ENCODE results near the gene NDEL1.
"Not testable (repeated sequence)": the region's sequence is repeated elsewhere in the genome, so short reads cannot be mapped to it uniquely, and the experiment has no call there.

NDEL1 gene, protein sequence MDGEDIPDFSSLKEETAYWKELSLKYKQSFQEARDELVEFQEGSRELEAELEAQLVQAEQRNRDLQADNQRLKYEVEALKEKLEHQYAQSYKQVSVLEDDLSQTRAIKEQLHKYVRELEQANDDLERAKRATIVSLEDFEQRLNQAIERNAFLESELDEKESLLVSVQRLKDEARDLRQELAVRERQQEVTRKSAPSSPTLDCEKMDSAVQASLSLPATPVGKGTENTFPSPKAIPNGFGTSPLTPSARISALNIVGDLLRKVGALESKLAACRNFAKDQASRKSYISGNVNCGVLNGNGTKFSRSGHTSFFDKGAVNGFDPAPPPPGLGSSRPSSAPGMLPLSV

GRCh38 chr17:8435245-8436168, at the start of gene NDEL1:
TSS of gene NDEL1 (plus strand) at chr17:8435884. CDS start at chr17:8444272, 8,388 bp downstream.
- FAIRE-seq (peak; percentile 92), DNase-seq (ENCODE audit: insufficient read length, low spot score) (peak; percentile 99)

GRCh38 chr17:8386841-8387240, 48.8 kb upstream of the NDEL1 start:
- FAIRE-seq (no peak), DNase-seq (ENCODE audit: insufficient read length, low spot score) (no peak)

DNA sequence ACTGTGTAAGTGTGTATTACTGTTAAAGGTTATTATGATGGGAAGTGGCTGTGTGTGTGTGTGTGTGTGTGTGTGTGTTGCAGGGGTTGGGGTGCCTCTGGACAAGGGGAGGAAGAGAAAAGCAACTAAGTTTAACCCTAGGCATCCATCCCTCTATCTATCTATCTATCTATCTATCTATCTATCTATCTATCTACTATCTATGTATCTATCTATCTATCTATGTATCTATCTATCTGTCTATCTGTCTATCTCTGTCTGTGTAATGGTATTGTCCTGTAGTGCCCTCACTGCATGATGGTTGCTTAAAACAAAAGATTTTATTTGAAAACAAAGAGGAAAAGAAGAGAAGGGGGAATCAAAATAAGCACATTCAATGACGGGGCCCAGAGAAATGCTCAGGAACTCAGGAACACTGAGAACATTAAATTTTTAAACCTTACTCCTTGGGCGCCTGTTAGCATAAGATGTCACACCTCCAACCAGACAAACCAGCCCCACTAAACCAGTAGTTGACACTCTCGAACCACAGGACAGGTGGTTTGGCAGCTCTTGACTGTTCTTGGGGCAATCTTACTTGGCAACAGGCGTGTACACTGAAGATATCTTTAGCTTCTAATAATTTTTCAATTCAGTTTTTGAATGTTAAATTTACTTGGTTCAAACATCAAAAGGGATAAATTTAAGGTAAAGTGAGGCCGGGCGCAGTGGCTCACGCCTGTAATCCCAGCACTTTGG, 47.6 kb upstream of the NDEL1 start:
- no peak for DNase-seq (ENCODE audit: insufficient read length, low spot score)
- no peak for FAIRE-seq

DNA sequence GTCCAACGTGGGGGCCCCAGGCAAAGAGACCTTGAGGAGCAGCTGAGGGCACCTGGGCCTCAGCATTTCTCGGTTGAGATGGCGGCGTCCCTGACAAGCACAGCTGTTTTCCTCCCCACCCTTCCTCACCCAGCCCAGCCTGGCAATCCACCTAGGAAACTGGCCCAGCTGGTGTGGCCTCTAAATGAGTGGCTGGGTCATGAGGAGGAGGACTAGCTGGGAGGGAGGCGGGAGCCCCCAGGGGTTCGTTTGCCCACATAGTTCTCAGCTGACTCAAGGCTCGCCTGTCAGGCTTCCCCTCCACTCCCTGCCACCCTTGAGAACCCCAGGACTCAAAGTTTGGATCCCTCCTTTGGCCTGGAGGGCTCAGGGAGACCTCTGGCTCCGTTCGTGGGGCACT, 44.0 kb upstream of the NDEL1 start:
- DNase-seq (ENCODE audit: insufficient read length, low spot score) (no peak), FAIRE-seq (no peak)

GRCh38 chr17:8392274-8392673, 43.4 kb upstream of the NDEL1 start:
- no peak for DNase-seq (ENCODE audit: insufficient read length, low spot score)
- no peak for FAIRE-seq

DNA sequence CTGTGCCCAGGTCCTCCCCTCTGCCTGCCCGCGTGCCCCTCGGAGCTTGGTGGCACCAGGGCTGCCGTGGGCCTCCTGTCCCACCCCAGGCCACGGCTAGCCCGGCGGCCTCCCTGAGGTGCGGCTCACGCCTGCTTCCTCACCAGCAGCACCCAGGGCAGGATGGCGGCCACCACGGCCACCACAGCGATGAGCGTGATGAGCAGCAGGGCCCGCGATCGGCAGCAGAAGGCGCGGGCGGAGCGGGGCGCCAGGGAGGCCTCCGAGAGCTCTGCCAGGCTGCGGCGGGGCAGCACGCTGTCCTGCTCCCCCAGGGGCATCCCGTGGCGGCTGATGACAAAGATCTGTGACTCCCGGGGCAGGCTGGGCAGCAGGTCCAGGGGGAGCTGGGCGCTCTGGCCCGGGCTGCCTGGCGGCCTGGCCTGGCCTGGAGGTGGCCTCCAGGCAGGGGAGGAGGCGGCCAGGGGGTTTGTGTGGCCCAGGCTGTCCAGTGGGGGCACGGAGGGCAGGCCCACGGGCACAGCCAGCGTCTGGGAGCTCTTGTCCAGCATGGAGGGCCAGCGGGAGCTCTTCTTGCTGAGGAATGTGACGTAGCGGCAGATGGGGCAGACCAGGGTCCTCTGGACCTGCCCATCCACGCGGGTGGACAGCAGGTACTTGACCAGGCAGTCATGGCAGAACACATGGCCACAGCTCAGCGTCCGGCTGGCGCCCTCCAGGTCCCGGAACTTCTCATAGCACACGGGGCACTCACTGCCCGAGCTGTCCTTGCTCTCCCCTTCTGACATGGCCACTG, 42.8 kb upstream of the NDEL1 start:
- DNase-seq (ENCODE audit: insufficient read length, low spot score) (no peak), FAIRE-seq (no peak)

DNA sequence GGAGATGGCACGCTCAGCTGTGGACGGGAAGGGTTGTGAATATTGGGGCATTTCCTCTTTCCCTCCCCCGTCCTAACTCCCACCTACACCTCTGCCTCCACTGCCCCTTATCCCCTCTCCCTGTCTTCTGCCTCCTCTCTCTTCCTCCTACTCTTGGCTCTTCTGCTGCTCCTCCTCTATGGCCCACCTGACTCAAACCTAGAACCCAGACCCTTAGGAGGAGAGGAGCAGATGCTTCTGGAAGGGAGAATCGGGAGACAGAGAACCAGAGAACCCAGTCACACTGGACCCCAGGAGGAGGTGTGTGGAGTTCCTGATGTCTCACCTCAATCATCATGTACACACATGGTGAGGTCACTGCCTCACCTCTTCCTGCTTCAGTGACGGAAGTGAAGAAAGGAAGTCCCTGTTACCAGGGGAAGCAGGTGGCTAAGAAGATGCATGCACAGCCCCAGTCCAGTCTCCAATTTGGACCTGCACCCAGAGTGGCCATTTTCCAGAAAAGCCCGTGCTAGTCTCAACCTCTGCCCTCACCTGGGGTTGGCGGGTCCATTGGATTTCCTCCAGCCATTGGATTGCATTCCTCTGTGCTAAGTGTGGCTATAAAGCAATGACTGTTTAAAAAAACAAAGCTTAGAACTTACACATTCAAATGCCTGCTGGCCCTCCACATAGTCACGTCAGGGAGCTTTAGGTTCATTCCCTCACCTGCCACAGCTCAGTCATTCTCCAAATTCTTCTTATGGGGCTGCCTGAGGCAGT, 42.0 kb upstream of the NDEL1 start:
- FAIRE-seq (no peak), DNase-seq (ENCODE audit: insufficient read length, low spot score) (no peak)

DNA sequence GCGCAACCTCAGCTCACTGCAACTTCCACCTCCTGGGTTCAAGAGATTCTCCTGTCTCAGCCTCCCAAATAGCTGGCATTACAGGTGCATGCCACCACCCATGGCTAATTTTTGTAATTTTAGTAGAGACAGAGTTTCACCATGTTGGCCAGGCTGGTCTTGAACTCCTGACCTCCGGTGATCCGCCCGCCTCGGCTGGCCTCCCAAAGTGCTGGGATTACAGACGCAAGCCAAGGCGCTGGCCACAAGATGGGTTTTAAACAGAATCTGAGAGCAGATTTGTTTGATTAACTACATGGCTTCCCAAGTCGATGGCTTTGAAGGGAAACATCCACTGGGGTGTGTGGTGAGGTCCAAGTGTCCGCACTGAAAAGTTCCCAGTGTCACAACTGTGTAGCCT, 41.2 kb upstream of the NDEL1 start:
- FAIRE-seq; DNase-seq (ENCODE audit: insufficient read length, low spot score): not testable (repeated sequence)

DNA sequence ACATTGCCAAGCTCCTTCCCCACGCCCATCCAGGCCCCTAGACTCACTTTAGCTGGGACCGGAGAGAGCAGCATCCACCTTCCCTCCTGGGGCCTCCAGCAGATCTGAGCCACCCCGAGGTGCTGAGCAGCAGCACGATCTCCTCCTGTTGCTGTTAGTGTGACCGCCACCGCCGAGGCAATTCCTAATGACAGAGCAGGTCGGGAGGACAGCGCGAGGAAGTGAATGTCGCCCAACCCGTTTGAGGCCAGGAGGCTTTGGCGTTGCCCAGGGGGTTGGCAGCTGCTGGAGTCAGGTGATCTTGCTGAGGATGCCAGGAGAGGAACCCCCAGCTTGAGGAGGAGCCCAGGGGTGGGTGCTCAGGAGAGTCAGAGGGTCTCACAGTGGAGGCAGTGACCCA, 38.0 kb upstream of the NDEL1 start, which contains the start of gene RNF222:
Gene RNF222, minus strand, starts transcription at position 192 of the 400 bp plus-strand sequence. CDS start 4,366 bp downstream, outside the sequence.
- DNase-seq (ENCODE audit: insufficient read length, low spot score) (no peak), FAIRE-seq (no peak)

- no peak for FAIRE-seq
Measured at GRCh38 chr17:8398980-8399379, 36.7 kb upstream of the NDEL1 start.

DNA sequence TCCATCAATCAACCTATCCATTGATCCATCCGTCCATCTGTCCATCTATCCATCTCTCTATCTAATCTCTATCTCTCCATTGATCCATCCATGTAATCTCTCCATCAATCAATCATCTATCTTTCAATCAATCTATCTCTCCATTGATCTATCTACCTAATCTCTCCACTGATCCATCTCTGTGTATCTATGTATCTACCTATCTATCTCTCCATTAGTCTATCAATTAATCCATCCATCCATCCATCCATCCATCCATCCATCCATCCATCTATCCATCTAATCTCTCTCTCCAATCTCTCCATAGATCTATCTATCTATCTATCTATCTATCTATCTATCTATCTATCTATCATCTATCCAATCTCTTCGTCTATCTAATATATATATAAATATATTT, 34.6 kb upstream of the NDEL1 start:
- FAIRE-seq (no peak), DNase-seq (ENCODE audit: insufficient read length, low spot score) (no peak)

More at GRCh38 chr17:8398980-8399379, 36.7 kb upstream of the NDEL1 start:
- DNase-seq (ENCODE audit: insufficient read length, low spot score) = no peak

- no peak for FAIRE-seq
Measured at GRCh38 chr17:8402921-8403536, 32.7 kb upstream of the NDEL1 start.

GRCh38 chr17:8405499-8406016, 30.1 kb upstream of the NDEL1 start:
- no peak for FAIRE-seq
- no peak for DNase-seq (ENCODE audit: insufficient read length, low spot score)

More at GRCh38 chr17:8402921-8403536, 32.7 kb upstream of the NDEL1 start:
- no peak for DNase-seq (ENCODE audit: insufficient read length, low spot score)

- DNase-seq (ENCODE audit: insufficient read length, low spot score) (no peak), FAIRE-seq (no peak)
Measured at GRCh38 chr17:8406174-8406573, 29.5 kb upstream of the NDEL1 start.

GRCh38 chr17:8408371-8408770, 27.3 kb upstream of the NDEL1 start:
- DNase-seq (ENCODE audit: insufficient read length, low spot score) (no peak), FAIRE-seq (no peak)

DNA sequence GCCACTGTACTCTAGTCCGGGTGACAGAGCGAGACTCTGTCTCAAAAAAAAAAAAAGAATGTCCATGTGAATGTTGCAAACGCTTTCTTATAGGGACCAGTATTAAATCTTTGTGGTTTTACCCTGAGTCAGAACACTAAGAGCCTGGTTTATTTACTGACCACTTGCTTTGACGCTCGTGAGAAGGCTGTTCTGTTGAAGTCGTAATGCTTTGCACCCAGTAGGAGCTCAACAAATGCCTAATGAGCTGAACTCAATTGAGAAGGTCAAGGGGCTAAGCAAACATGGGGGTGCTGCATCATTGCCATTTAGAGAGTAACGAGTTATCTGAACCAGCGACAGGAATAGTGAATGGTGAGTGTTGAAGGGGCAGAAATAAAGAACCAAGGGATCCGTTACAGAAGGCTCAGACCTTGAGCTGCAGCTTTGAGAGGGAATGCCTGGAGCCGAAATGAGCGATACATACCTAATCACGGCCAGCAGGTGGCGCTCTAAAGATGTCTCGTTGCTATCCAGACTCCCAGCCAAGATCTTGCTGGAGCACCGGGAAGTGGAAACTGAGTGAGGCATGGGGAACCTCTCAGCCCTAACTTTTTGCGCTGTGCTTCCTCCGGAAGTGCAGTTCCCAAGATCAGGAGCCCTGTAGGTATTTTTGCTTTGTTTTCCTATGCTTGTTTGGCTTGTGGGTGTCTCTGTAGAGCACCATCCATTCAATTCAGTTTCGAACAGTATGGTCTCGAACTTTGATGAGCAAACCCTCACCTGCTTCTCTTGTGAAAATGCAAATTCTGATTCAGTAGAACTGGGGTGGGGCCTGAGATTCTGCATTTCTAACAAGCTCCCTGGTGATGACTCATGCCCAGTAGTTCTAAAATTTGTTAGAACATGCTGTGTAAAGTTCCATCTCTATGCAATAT, 25.5 kb upstream of the NDEL1 start:
- FAIRE-seq = peak; percentile 92
- DNase-seq (ENCODE audit: insufficient read length, low spot score) = peak; percentile 47

DNA sequence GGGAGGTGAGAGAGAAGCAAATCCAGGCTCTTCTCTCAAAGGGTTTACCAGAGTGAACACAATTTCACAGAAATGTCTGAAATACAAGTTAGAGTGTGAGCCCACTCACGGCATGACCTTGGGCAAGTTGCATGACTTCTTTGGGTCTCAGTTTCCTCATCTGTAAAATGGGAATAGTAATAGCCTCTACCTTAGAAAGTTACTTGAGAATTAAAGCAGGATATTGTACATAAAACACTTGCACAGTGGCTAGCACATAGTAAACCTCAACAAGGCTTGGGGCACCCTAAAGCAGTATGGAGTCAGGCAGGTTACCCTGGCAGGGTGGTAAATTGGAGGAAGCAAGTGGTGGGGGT, 24.8 kb upstream of the NDEL1 start:
- DNase-seq (ENCODE audit: insufficient read length, low spot score) (no peak), FAIRE-seq (no peak)

GRCh38 chr17:8412089-8412488, 23.6 kb upstream of the NDEL1 start:
- FAIRE-seq (no peak), DNase-seq (ENCODE audit: insufficient read length, low spot score) (no peak)
